Neuron (in vitro differentiated cells): Measurements from ENCODE around the gene CCDC33.

ENCODE experiments used
- H2AFZ ChIP-seq: one replicate; pipeline ENCODE4 v1.6.1; 2013; ENCODE audit warnings: low read depth, mild to moderate bottlenecking, inconsistent platforms, low read length, moderate library complexity
- H3K27me3 ChIP-seq: one replicate; pipeline ENCODE4 v1.6.1; 2013; ENCODE audit warnings: low read length; ENCODE audit not compliant: insufficient read depth
- H3K36me3 ChIP-seq: one replicate; pipeline ENCODE4 v1.6.1; 2013; ENCODE audit warnings: low read length; ENCODE audit not compliant: insufficient read depth
- H3K4me1 ChIP-seq: one replicate; pipeline ENCODE4 v1.6.1; 2013; ENCODE audit warnings: low read length; ENCODE audit not compliant: insufficient read depth
- H3K4me3 ChIP-seq: 2 replicates; pipeline ENCODE4 v1.5.1; 2013; ENCODE audit warnings: mild to moderate bottlenecking, low read length, moderate library complexity
- H3K9me3 ChIP-seq: one replicate; pipeline ENCODE4 v1.6.1; 2013; ENCODE audit warnings: low read length

CCDC33 gene

GRCh38 chr15:74328331-74329056, 92.4 kb downstream of the CCDC33 start:
- peaks cover 4% of the 10 kb centered on the region for H3K27me3 ChIP-seq

DNA sequence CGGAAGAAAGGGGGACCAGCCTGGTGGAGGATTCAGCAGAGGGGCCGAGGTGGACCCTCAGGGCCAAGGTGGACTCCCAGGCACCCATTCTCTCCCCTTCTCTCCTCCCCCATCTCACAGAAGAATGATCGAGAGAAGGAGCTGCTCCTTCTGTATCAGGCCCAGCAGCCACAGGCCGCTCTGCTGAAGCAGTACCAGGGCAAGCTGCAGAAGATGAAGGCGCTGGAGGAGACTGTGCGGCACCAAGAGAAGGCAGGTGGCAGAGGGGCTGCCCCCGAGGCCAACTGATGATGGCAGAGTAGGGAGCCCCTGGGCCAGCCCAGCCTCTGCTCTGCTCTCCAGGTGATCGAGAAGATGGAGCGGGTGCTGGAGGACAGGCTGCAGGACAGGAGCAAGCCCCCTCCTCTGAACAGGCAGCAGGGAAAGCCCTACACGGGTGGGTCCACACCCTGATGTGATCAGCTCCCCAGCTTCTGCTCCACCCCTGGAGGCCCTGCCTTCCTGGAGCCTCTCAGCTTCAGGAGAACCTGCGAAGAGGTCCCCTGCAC, 94.8 kb downstream of the CCDC33 start:
- no peak overlapping the region for H2AFZ ChIP-seq
- no peaks in the 10 kb centered on the region for H3K36me3 ChIP-seq
- H3K27me3 ChIP-seq, result peaks cover 4% of the 10 kb centered on the region
- no peak overlapping the region for H3K4me3 ChIP-seq
- no peaks in the 10 kb centered on the region for H3K9me3 ChIP-seq
- H3K4me1 ChIP-seq, result peaks cover 13% of the 10 kb centered on the region

More at GRCh38 chr15:74328331-74329056, 92.4 kb downstream of the CCDC33 start:
- Histone ChIP-seq H2AFZ (no peak overlapping the region), H3K4me3 (no peak overlapping the region), H3K9me3 (no peaks in the 10 kb centered on the region), H3K36me3 (no peaks in the 10 kb centered on the region), H3K4me1 (peaks cover 13% of the 10 kb centered on the region)

DNA sequence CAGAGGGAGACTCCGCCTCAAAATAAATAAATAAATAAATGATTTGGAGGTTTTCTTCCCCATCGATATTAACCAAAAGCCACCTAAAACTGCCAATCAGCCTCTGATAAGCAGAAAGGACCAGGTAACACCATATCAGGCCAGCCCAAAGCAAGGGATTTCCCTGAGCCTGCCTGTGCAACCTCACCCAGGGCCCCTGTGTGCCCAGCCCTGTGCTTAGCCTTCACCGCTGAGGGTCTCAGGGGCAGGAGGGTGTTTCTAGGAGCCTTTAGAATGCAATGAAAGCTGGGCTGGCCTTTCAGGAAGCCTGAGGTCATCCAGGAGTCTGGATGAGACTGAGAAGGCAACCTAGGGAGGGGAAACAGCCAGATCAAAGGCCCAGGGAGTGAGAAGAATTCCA, 95.9 kb downstream of the CCDC33 start:
- Histone ChIP-seq H3K4me3 (no peak overlapping the region), H2AFZ (no peak overlapping the region), H3K9me3 (no peaks in the 10 kb centered on the region), H3K4me1 (peaks cover 13% of the 10 kb centered on the region), H3K36me3 (no peaks in the 10 kb centered on the region), H3K27me3 (peaks cover 4% of the 10 kb centered on the region)

- Histone ChIP-seq H3K4me1 (peaks cover 11% of the 10 kb centered on the region), H3K4me3 (no peak overlapping the region), H2AFZ (no peak overlapping the region), H3K36me3 (no peaks in the 10 kb centered on the region), H3K27me3 (peaks cover 4% of the 10 kb centered on the region), H3K9me3 (no peaks in the 10 kb centered on the region)
These were observed 96.5 kb downstream of the CCDC33 start for GRCh38 chr15:74332611-74333010.

- Histone ChIP-seq H3K4me3 (no peak overlapping the region), H3K9me3 (no peaks in the 10 kb centered on the region), H3K36me3 (no peaks in the 10 kb centered on the region), H2AFZ (no peak overlapping the region), H3K27me3 (peaks cover 4% of the 10 kb centered on the region), H3K4me1 (peaks cover 6% of the 10 kb centered on the region)
These were observed 97.0 kb downstream of the CCDC33 start for GRCh38 chr15:74333093-74333492.

- H3K4me3 ChIP-seq, result no peak overlapping the region
- H3K27me3 ChIP-seq, result peaks cover 4% of the 10 kb centered on the region
- peaks cover under 1% of the 10 kb centered on the region for H3K4me1 ChIP-seq
- H2AFZ ChIP-seq, result no peak overlapping the region
- no peaks in the 10 kb centered on the region for H3K9me3 ChIP-seq
- no peaks in the 10 kb centered on the region for H3K36me3 ChIP-seq
These were observed 97.5 kb downstream of the CCDC33 start for GRCh38 chr15:74333662-74334061.

DNA sequence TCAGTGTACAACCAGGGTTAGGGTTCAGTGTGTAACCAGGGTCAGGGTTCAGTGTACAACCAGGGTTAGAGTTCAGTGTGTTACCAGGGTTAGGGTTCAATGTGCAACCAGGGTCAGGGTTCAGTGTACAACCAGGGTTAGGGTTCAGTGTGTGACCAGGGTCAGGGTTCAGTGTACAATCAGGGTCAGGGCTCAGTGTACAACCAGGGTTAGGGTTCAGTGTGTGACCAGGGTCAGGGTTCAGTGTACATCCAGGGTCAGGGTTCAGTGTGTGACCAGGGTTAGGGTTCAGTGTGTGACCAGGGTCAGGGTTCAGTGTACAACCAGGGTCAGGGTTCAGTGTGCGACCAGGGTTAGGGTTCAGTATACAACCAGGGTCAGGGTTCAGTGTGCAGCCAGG, 98.0 kb downstream of the CCDC33 start:
- no peaks in the 10 kb centered on the region for H3K4me1 ChIP-seq
- H3K4me3 ChIP-seq, result no peak overlapping the region
- no peak overlapping the region for H2AFZ ChIP-seq
- H3K27me3 ChIP-seq, result peaks cover 4% of the 10 kb centered on the region
- H3K36me3 ChIP-seq, result no peaks in the 10 kb centered on the region
- H3K9me3 ChIP-seq, result no peaks in the 10 kb centered on the region

GRCh38 chr15:74335396-74335795, 99.3 kb downstream of the CCDC33 start:
- H3K4me3 ChIP-seq, result no peak overlapping the region
- H3K27me3 ChIP-seq, result no peaks in the 10 kb centered on the region
- no peak overlapping the region for H2AFZ ChIP-seq
- no peaks in the 10 kb centered on the region for H3K36me3 ChIP-seq
- no peaks in the 10 kb centered on the region for H3K4me1 ChIP-seq
- H3K9me3 ChIP-seq, result no peaks in the 10 kb centered on the region

DNA sequence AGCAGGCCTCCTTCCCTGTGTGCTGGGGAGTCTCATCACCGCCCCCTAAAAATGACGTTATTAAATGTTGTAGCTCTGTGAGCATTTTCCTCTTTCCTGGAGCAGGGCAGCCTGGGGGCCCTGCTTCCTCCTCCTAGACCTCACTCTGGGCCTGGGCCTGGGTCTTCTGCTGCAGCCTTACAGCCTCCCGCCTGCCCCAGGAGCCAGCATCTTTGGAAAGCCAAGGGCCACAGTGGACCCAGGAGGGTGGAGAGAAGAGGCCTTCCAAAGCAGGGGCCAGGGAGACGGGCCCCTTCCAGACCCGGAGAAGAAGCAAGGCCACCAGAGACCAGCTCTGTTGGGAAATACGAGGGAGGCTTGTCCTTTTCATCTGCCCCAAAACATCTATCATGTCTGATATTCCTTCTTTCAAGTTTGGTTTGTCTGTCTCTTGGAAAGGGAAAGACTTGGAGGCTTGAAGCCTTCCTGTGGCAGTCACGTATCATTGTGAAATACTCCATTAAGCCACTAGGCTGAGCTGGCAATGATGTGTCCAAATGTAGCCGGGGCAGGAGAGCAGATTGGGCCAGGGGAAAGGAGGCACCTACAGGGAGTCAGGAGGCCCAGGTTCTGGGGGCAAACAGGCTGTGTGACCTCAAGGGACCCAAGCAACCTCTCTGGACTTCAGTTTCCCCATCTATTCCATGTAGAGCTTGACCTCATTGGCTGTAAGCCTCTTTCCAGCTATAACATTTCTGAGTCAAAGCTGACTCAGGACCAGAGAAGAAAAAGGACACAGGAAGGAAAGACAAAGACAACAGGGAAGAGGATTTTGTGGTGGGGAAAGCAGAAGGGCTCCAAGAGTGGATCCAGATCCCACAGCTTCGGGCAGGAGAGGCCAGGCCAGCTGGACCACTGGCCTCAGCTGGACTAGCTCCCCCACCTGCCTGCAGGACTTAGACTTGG, 100.2 kb downstream of the CCDC33 start:
- no peaks in the 10 kb centered on the region for H3K4me1 ChIP-seq
- H3K36me3 ChIP-seq, result no peaks in the 10 kb centered on the region

DNA sequence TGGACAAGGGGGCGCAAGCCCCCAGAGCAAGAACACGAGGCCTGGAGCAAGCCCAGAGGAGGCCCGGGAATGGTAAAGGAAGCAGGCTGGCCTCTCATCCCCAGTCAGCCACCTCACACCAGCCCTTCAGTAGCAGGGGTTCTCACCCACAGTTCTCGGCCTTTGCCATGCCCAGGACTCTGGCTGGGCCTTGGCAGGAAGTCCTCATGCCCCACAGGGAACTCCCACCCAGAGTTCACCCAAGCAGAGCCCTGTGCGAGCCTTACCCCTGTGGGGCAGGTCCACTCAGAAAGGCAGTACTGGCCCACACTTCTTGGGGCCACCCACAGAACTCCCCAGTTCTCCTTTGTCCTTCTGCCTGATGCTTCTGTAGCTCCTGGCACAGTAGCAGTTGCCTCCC, 101.0 kb downstream of the CCDC33 start:
- Histone ChIP-seq H3K27me3 (no peaks in the 10 kb centered on the region), H2AFZ (no peak overlapping the region), H3K4me3 (no peak overlapping the region), H3K9me3 (no peaks in the 10 kb centered on the region), H3K36me3 (no peaks in the 10 kb centered on the region), H3K4me1 (no peaks in the 10 kb centered on the region)

More for the DNA sequence above, 100.2 kb downstream of the CCDC33 start:
- H3K4me3 ChIP-seq, result no peak overlapping the region
- H2AFZ ChIP-seq, result no peak overlapping the region
- H3K9me3 ChIP-seq, result no peaks in the 10 kb centered on the region
- H3K27me3 ChIP-seq, result no peaks in the 10 kb centered on the region

- Histone ChIP-seq H3K36me3 (no peaks in the 10 kb centered on the region), H3K27me3 (no peaks in the 10 kb centered on the region), H3K9me3 (no peaks in the 10 kb centered on the region)
These were observed 101.6 kb downstream of the CCDC33 start for GRCh38 chr15:74337607-74338211.

DNA sequence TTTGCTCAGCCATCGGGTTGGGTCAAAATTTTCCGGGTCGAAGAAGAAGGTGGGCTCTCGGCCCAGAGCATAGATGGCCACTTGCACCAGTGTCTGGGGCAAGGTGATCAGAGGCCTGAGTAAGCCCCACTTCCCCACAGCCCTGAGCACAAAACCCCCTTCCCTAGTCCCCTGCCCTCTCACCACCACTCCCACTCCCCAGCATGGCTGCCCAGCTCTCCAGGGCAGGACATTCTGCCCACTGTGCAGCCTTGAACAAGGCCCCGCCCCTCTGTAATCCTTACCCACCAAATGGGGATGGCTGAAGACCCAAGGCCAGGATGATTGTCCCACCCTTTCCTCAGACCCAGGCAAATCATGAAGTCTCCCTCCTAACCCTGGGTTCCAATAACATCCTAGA, 102.5 kb downstream of the CCDC33 start:
- no peak overlapping the region for H2AFZ ChIP-seq
- no peaks in the 10 kb centered on the region for H3K36me3 ChIP-seq
- H3K4me1 ChIP-seq, result no peaks in the 10 kb centered on the region
- H3K9me3 ChIP-seq, result no peaks in the 10 kb centered on the region
- H3K27me3 ChIP-seq, result peaks cover 1% of the 10 kb centered on the region
- no peak overlapping the region for H3K4me3 ChIP-seq

More at GRCh38 chr15:74337607-74338211, 101.6 kb downstream of the CCDC33 start:
- Histone ChIP-seq H3K4me1 (no peaks in the 10 kb centered on the region), H2AFZ (no peak overlapping the region), H3K4me3 (no peak overlapping the region)

- H3K4me1 ChIP-seq, result no peaks in the 10 kb centered on the region
- no peak overlapping the region for H2AFZ ChIP-seq
- H3K36me3 ChIP-seq, result no peaks in the 10 kb centered on the region
- H3K4me3 ChIP-seq, result no peak overlapping the region
- no peaks in the 10 kb centered on the region for H3K9me3 ChIP-seq
- H3K27me3 ChIP-seq, result peaks cover 3% of the 10 kb centered on the region
These were observed 103.2 kb downstream of the CCDC33 start for GRCh38 chr15:74339371-74339770.
